GM10847 (cell line): Measurements from ENCODE around the gene CPED1.

Experiments used
- POLR2A ChIP-seq: IDR thresholded peaks from 2 replicates; pipeline ENCODE4 v1.6.1; 2011; ENCODE audit not compliant: insufficient read length; ENCODE audit errors: extremely low read depth

The CPED1 gene

GRCh38 chr7:121053219-121053618, 64.7 kb downstream of the CPED1 start:
- no peak for TF ChIP-seq POLR2A

GRCh38 chr7:121054925-121055324, 66.4 kb downstream of the CPED1 start:
- no peak for TF ChIP-seq POLR2A

- TF ChIP-seq POLR2A = no peak
These were observed 69.4 kb downstream of the CPED1 start for GRCh38 chr7:121057878-121058277.

- no peak for TF ChIP-seq POLR2A
These were observed 70.5 kb downstream of the CPED1 start for GRCh38 chr7:121058975-121059374.

GRCh38 chr7:121061677-121062582, 73.4 kb downstream of the CPED1 start:
- no peak for TF ChIP-seq POLR2A

GRCh38 chr7:121062671-121063279, 74.3 kb downstream of the CPED1 start:
- TF ChIP-seq POLR2A = no peak

- TF ChIP-seq POLR2A = no peak
These were observed 81.0 kb downstream of the CPED1 start for GRCh38 chr7:121069346-121070100.

GRCh38 chr7:121071132-121071531, 82.6 kb downstream of the CPED1 start:
- TF ChIP-seq POLR2A = no peak

GRCh38 chr7:121071662-121072061, 83.2 kb downstream of the CPED1 start:
- TF ChIP-seq POLR2A = no peak

GRCh38 chr7:121072826-121073225, 84.3 kb downstream of the CPED1 start:
- TF ChIP-seq POLR2A = no peak

GRCh38 chr7:121073463-121074099, 85.1 kb downstream of the CPED1 start:
- no peak for TF ChIP-seq POLR2A

- no peak for TF ChIP-seq POLR2A
These were observed 87.4 kb downstream of the CPED1 start for GRCh38 chr7:121075952-121076349.

GRCh38 chr7:121076350-121077164, 88.0 kb downstream of the CPED1 start:
- no peak for TF ChIP-seq POLR2A

- TF ChIP-seq POLR2A = no peak
These were observed 88.7 kb downstream of the CPED1 start for GRCh38 chr7:121077165-121077630.
